Liver (tissue), 9 donors: ENCODE measurements around the gene LYPD3. TPM values are rescaled to one million over a fixed set of nuclear protein-coding genes. Genes with fewer than 3 reads are reported as not detected.

Experiments used
- DNase-seq: peaks from one replicate; pipeline ENCODE4 v3.0.0-alpha.2; 2017; ENCODE audit warnings: low spot score
- H3K27ac ChIP-seq, 2 donors: one replicate each; pipeline ENCODE4 v1.7.0; 2013; ENCODE audit warnings: inconsistent platforms in 2 of 2, low read length in 2 of 2, control low read depth in 1 of 2, low read depth in 1 of 2, mild to moderate bottlenecking in 1 of 2
- H3K27me3 ChIP-seq, 4 donors: one replicate each; pipeline versions ENCODE4 v1.6.1 to v1.7.0; 2013; ENCODE audit warnings: low read length in 3 of 4, inconsistent platforms in 1 of 4, mild to moderate bottlenecking in 1 of 4, moderate library complexity in 1 of 4; ENCODE audit not compliant: control insufficient read depth in 4 of 4, insufficient read depth in 4 of 4
- H3K36me3 ChIP-seq, 4 donors: one replicate each; pipeline versions ENCODE4 v1.6.1 to v1.7.0; 2013; ENCODE audit warnings: low read length in 3 of 4, mild to moderate bottlenecking in 3 of 4, low read depth in 1 of 4, moderate library complexity in 1 of 4; ENCODE audit not compliant: control insufficient read depth in 4 of 4, insufficient read depth in 3 of 4
- H3K4me1 ChIP-seq, 4 donors: one replicate each; pipeline versions ENCODE4 v1.6.1 to v1.7.0; 2013; ENCODE audit warnings: low read length in 3 of 4, mild to moderate bottlenecking in 3 of 4, moderate library complexity in 1 of 4; ENCODE audit not compliant: control insufficient read depth in 4 of 4, insufficient read depth in 4 of 4
- H3K4me3 ChIP-seq, 3 donors: one replicate each; pipeline versions ENCODE4 v1.6.1 to v1.7.0; 2013; ENCODE audit warnings: low read length in 3 of 3, control low read depth in 1 of 3, low read depth in 1 of 3, mild to moderate bottlenecking in 1 of 3
- H3K9ac ChIP-seq, 2 donors: one replicate each; pipeline ENCODE4 v1.7.0; 2013; ENCODE audit warnings: low read length in 2 of 2, mild to moderate bottlenecking in 2 of 2, moderate library complexity in 2 of 2, control low read depth in 1 of 2, low read depth in 1 of 2
- H3K9me3 ChIP-seq, 4 donors: one replicate each; pipeline versions ENCODE4 v1.6.1 to v1.7.0; 2013; ENCODE audit warnings: low read length in 3 of 4; ENCODE audit not compliant: control insufficient read depth in 4 of 4
- ATF3 ChIP-seq: IDR thresholded peaks from 2 replicates; pipeline ENCODE4 v1.6.1; 2016; ENCODE audit warnings: antibody characterized with exemption
- CTCF ChIP-seq: fragments of 150-350 bp; IDR thresholded peaks from 2 replicates; pipeline ENCODE4 v1.5.1; 2017; ENCODE audit warnings: improper control_type of control experiment, low read depth, low read length; ENCODE audit not compliant: missing input control
- EGR1 ChIP-seq, 2 donors: IDR thresholded peaks; 2 replicates each; pipeline ENCODE4 v1.6.1; 2016 to 2018; ENCODE audit warnings: antibody characterized with exemption in 2 of 2, low read depth in 2 of 2
- FOXA1 ChIP-seq: IDR thresholded peaks from 2 replicates; pipeline ENCODE4 v1.6.1; 2016; ENCODE audit warnings: antibody characterized with exemption
- FOXA2 ChIP-seq: IDR thresholded peaks from 2 replicates; pipeline ENCODE4 v1.6.1; 2016; ENCODE audit warnings: antibody characterized with exemption
- GABPA ChIP-seq, 2 donors: IDR thresholded peaks in 1 of 2; conservative IDR thresholded peaks in 1 of 2; 2 replicates each; pipeline ENCODE4 v1.6.1; 2016; ENCODE audit warnings: antibody characterized with exemption in 2 of 2, mild to moderate bottlenecking in 1 of 2, moderate library complexity in 1 of 2
- HNF4A ChIP-seq, 2 donors: conservative IDR thresholded peaks; 2 replicates each; pipeline ENCODE4 v1.6.1; 2016; ENCODE audit warnings: antibody characterized with exemption in 2 of 2, mild to moderate bottlenecking in 2 of 2
- HNF4G ChIP-seq: IDR thresholded peaks from 2 replicates; pipeline ENCODE4 v1.6.1; 2016; ENCODE audit warnings: antibody characterized with exemption
- MAX ChIP-seq: IDR thresholded peaks from 2 replicates; pipeline ENCODE4 v1.6.1; 2016; ENCODE audit warnings: antibody characterized with exemption
- NR2F2 ChIP-seq: IDR thresholded peaks from 2 replicates; pipeline ENCODE4 v1.6.1; 2016; ENCODE audit warnings: antibody characterized with exemption
- RAD21 ChIP-seq, 2 donors: IDR thresholded peaks; 2 replicates each; pipeline ENCODE4 v1.6.1; 2016; ENCODE audit warnings: antibody characterized with exemption in 2 of 2, mild to moderate bottlenecking in 2 of 2
- REST ChIP-seq: IDR thresholded peaks from 2 replicates; pipeline ENCODE4 v1.6.1; 2016; ENCODE audit warnings: antibody characterized with exemption, mild to moderate bottlenecking
- SP1 ChIP-seq: IDR thresholded peaks from 2 replicates; pipeline ENCODE4 v1.6.1; 2018; ENCODE audit warnings: antibody characterized with exemption, mild to moderate bottlenecking
- TAF1 ChIP-seq: conservative IDR thresholded peaks from 2 replicates; pipeline ENCODE4 v1.6.1; 2016; ENCODE audit warnings: antibody characterized with exemption, mild to moderate bottlenecking
- ZBTB33 ChIP-seq: IDR thresholded peaks from 2 replicates; pipeline ENCODE4 v1.6.1; 2016; ENCODE audit warnings: antibody characterized with exemption
- WGBS: extraction: QIAGEN DNeasy Blood & Tissue Kit; methylation state at CpG from one replicate; pipeline ENCODE4 v1.1.7; 2013; 5-methylcytosine and 5-hydroxymethylcytosine counted together
- polyA plus RNA-seq, 2 donors: library from polyadenylated mRNA; stranded (reverse) in 1 of 2; unstranded in 1 of 2; fragments of 200-250 nt in 1 of 2; fragments of >200 nt in 1 of 2; fragmentation: Nextera tagmentation in 1 of 2; extraction: Ambion mirVana in 1 of 2; gene quantifications; one replicate each; pipeline versions ENCODE4 v1.2.1 to v1.2.3, GENCODE V29; 2013 to 2015
- total RNA-seq, 2 donors: library from RNA; depleted of rRNA; stranded (reverse); fragments of >200 nt; gene quantifications; one replicate each; pipeline ENCODE4 v1.2.3, GENCODE V29; 2014
- donor health status: healthy.
- donor health status: healthy.
- donor health status: healthy.
- donor health status: healthy.
- donor health status: healthy.

Gene LYPD3
- total and polyA plus RNA-seq, 4 donors, result 0.08 to 0.38 (median 0.18) TPM

- no peak for DNase-seq
- TF ChIP-seq REST, result no peak
- no peak for TF ChIP-seq RAD21 (IDR thresholded peaks at IDR 0.05)
- no peak for TF ChIP-seq EGR1 (IDR thresholded peaks at IDR 0.05; ENCODE audit: low read depth in 2 of 2)
- no peak for TF ChIP-seq CTCF
- TF ChIP-seq HNF4G, result no peak
- TF ChIP-seq GABPA (IDR thresholded peaks at IDR 0.05 in 1 of 2, conservative IDR thresholded peaks at IDR 0.05 in 1 of 2), result no peak
- TF ChIP-seq NR2F2, result no peak
- no peak for TF ChIP-seq FOXA1
- no peaks in the 10 kb centered on the region for H3K36me3 ChIP-seq
- no peaks in the 10 kb centered on the region for H3K4me1 ChIP-seq
- no peak overlapping the region for H3K9ac ChIP-seq
- no peak overlapping the region for H3K27ac ChIP-seq
- no peaks in the 10 kb centered on the region for H3K9me3 ChIP-seq
- WGBS, result 88% methylated on average over 9 of the region's 9 CpGs
- no peak overlapping the region for H3K4me3 ChIP-seq
- no peaks in the 10 kb centered on the region for H3K27me3 ChIP-seq
Observed at GRCh38 chr19:43430976-43431375, 34.4 kb downstream of the LYPD3 start.

GRCh38 chr19:43430142-43430710 lies 35.2 kb downstream of the LYPD3 start:
- Histone ChIP-seq H3K27me3 (no peaks in the 10 kb centered on the region), H3K4me3 (no peak overlapping the region), H3K4me1 (no peaks in the 10 kb centered on the region), H3K9ac (no peak overlapping the region), H3K36me3 (no peaks in the 10 kb centered on the region), H3K27ac (no peak overlapping the region), H3K9me3 (no peaks in the 10 kb centered on the region)
- WGBS, result 66% methylated on average over 6 of the region's 6 CpGs
- TF ChIP-seq SP1 (peak; percentile 12), HNF4G (no peak), FOXA2 (no peak)
- DNase-seq, result no peak

- H3K27me3 ChIP-seq, result no peaks in the 10 kb centered on the region
- no peaks in the 10 kb centered on the region for H3K36me3 ChIP-seq
- H3K9me3 ChIP-seq, result no peaks in the 10 kb centered on the region
- DNase-seq, result no peak
- no peak overlapping the region for H3K9ac ChIP-seq
- H3K27ac ChIP-seq, result no peak overlapping the region
- H3K4me3 ChIP-seq, result no peak overlapping the region
- 90% methylated on average over 7 of the region's 7 CpGs for WGBS
- H3K4me1 ChIP-seq, result no peaks in the 10 kb centered on the region
- TF ChIP-seq HNF4A (conservative IDR thresholded peaks at IDR 0.05), result no peak
- TF ChIP-seq ZBTB33, result no peak
- TF ChIP-seq CTCF, result no peak
- TF ChIP-seq GABPA (IDR thresholded peaks at IDR 0.05 in 1 of 2, conservative IDR thresholded peaks at IDR 0.05 in 1 of 2), result no peak
- TF ChIP-seq SP1, result no peak
- no peak for TF ChIP-seq ATF3
- no peak for TF ChIP-seq FOXA2
- TF ChIP-seq TAF1, result no peak
- TF ChIP-seq MAX, result no peak
Observed at GRCh38 chr19:43429395-43429794, 36.0 kb downstream of the LYPD3 start.
